SJCRH30 (cell line): ENCODE measurements around the gene NBEA. TPM values are rescaled to one million over a fixed set of nuclear protein-coding genes. Genes with fewer than 3 reads are reported as not detected.

Experiments
- DNase-seq, 2 experiments: peaks; one replicate each; pipeline ENCODE4 v3.0.0-alpha.2; 2015 to 2020
- H3K27ac ChIP-seq: fragments of 250-450 bp; sonication (Bioruptor Pico); 2 replicates; pipeline ENCODE4 v1.5.1; 2020; ENCODE audit warnings: mild to moderate bottlenecking, moderate library complexity
- H3K27me3 ChIP-seq: fragments of 250-450 bp; sonication (Bioruptor Pico); 2 replicates; pipeline ENCODE4 v1.5.1; 2020; ENCODE audit warnings: mild to moderate bottlenecking, moderate library complexity
- H3K36me3 ChIP-seq: fragments of 250-450 bp; sonication (Bioruptor Pico); 2 replicates; pipeline ENCODE4 v1.5.1; 2020; ENCODE audit warnings: mild to moderate bottlenecking, moderate library complexity
- H3K4me1 ChIP-seq: fragments of 250-450 bp; sonication (Bioruptor Pico); 2 replicates; pipeline ENCODE4 v1.5.1; 2020; ENCODE audit warnings: mild to moderate bottlenecking, moderate library complexity
- H3K4me3 ChIP-seq: fragments of 250-450 bp; sonication (Bioruptor Pico); 2 replicates; pipeline ENCODE4 v1.5.1; 2020; ENCODE audit warnings: mild to moderate bottlenecking, moderate library complexity
- H3K9me3 ChIP-seq: fragments of 250-450 bp; sonication (Bioruptor Pico); replicated peaks from 2 replicates; pipeline ENCODE4 v1.5.1; 2020; ENCODE audit warnings: mild to moderate bottlenecking, moderate library complexity
- total RNA-seq: library from RNA; depleted of rRNA; stranded (reverse); fragments of >200 nt; shearing (Covaris generic); gene quantifications from 2 replicates; pipeline ENCODE4 v1.2.3, GENCODE V29; 2014

NBEA gene
- total RNA-seq, 1 experiment from 2014 or later, result 5.3 TPM

DNA sequence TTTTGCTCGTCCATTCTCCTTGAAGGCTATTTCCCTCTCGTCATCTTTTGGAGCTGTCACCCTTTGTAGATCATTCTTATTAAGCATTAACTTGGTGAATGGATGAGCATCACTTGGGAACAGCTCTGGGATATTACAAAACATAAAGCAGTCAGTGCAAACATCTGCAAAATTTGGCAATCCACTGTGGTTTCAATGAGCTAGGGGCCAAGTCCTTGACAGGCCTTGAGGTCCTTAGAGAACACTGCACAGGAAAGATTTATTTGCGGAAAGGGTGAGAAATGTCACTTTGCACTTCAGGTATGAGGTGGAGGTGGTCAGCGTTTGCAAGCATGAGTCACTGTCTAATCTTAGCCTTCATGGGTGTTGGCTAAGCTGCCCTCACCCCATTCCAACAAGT is 774.1 kb downstream of the NBEA start:
- H3K27me3 ChIP-seq, result no peaks in the 10 kb centered on the region
- H3K36me3 ChIP-seq, result no peaks in the 10 kb centered on the region
- H3K4me3 ChIP-seq, result no peak overlapping the region
- no peak overlapping the region for H3K27ac ChIP-seq
- no peak for DNase-seq
- H3K4me1 ChIP-seq, result peaks cover 15% of the 10 kb centered on the region
- H3K9me3 ChIP-seq, result no peaks in the 10 kb centered on the region

DNA sequence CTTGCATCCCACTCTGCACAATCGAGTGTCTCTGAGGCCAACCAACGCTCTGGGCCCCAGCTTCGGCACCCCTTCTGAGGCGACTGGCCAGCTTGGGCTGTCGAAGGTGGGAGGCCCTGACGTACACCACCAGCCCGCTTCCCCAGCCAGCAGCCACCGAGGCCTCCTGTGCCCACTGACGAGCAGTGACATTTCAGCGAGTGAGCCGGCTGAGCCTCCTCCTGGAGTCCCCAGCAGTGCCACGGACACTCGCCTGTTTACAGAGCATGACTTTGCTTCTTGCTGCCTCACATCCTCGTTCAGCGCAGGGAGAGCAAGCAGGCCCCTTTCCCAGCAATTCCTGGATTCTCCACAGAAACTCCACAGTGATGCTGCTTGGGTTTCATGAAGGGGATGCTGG is 774.7 kb downstream of the NBEA start:
- H3K36me3 ChIP-seq, result no peaks in the 10 kb centered on the region
- no peak overlapping the region for H3K4me3 ChIP-seq
- H3K27ac ChIP-seq, result no peak overlapping the region
- H3K4me1 ChIP-seq, result peaks cover 15% of the 10 kb centered on the region
- DNase-seq, result no peak
- no peaks in the 10 kb centered on the region for H3K9me3 ChIP-seq
- H3K27me3 ChIP-seq, result no peaks in the 10 kb centered on the region

DNA sequence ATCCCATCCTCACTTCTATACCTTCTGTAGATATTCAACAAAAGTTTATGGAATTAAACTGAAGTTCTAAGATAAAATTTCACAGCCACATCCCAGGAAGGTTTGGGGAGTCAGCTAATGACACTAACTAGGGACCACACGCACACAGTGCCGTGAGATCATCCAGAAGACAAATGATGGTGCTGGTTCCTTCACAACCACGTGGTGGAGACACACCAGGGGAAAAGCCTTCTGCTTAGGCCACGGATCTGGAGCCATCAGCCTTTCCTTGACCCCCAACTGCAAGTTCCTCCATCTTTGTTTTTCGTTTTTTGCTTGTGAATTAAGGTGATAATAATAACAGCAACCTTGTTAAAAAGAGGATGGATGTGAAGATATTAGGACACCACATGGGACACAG is 776.0 kb downstream of the NBEA start:
- Histone ChIP-seq H3K27ac (no peak overlapping the region), H3K9me3 (no peaks in the 10 kb centered on the region), H3K36me3 (no peaks in the 10 kb centered on the region), H3K27me3 (no peaks in the 10 kb centered on the region), H3K4me3 (no peak overlapping the region), H3K4me1 (peaks cover 13% of the 10 kb centered on the region)
- no peak for DNase-seq

DNA sequence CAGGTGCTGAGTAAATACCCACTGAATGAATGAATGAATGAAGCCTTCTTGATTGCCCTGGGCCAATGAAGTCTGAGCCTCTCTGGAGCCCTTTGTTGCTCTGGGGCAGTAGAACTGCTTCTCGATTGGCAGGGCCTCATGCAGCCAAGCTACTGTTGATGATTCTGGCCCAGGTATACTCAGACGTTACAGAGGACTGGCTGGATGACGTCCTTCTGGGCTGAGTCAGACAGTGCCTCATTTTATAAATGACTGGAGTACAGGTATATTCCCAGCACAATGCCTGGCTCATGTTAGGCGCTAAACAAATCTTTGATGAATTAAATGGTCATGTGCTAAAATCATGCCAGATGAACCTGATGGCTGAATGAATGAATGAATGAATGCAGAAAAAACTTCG is 778.2 kb downstream of the NBEA start:
- no peak overlapping the region for H3K4me3 ChIP-seq
- H3K36me3 ChIP-seq, result no peaks in the 10 kb centered on the region
- no peaks in the 10 kb centered on the region for H3K27me3 ChIP-seq
- no peaks in the 10 kb centered on the region for H3K4me1 ChIP-seq
- H3K9me3 ChIP-seq, result no peaks in the 10 kb centered on the region
- H3K27ac ChIP-seq, result no peak overlapping the region
- DNase-seq, result no peak

DNA sequence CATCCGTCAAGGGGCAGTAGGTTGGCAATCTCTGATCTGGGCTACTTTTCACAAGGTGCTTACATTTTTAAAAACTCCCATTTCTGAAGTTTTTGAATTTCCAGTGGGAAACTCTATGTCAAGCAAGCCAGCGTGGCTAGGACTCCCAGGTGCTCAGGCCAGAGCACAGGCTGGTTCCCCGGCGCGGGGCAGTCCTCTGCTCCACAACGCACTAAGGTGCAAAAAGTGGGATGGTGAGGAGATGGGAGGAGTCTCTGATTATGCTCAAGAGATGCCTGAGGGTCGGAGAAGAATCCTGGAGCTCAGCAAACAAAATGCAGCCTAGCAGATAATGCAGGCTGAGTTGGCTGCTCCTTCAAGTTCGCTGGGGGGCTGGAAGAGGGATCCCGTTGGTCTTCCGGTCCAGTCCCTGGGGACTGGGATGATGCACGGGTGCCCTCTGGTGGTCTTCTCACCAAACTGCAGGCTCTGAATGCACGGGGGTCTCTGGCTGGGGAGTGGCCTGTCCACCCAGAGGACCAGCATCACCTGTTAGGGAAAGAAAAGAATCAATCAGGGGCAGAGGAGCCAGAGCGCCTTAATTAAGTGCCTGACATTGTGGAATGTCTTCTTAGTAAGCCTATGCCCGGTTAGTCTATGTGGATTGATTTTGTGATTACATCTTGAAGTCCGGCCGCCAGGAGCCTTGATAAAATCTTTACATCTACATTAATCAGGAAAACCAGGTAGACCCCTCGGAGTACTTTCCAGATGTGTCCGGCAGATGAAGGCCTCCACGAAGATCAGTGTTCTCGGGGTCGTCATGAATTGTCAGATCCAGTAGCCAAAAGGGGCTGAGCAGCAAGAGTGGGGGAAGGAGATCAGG is 778.9 kb downstream of the NBEA start:
- H3K4me3 ChIP-seq, result peak overlapping the region; percentile 12; the same call in 1 of the 2 replicates
- H3K36me3 ChIP-seq, result no peaks in the 10 kb centered on the region
- no peaks in the 10 kb centered on the region for H3K4me1 ChIP-seq
- peak; percentile 76 to 92 for DNase-seq
- H3K9me3 ChIP-seq, result no peaks in the 10 kb centered on the region
- H3K27me3 ChIP-seq, result no peaks in the 10 kb centered on the region
- H3K27ac ChIP-seq, result no peak overlapping the region
